DOHH2 (cell line): ENCODE measurements around the gene ISL2.

ENCODE experiments used
- CTCF ChIP-seq: fragments of 200-600 bp; sonication (generic); IDR thresholded peaks from one replicate; pipeline ENCODE4 v1.5.1; 2014; ENCODE audit warnings: antibody characterized with exemption, mild to moderate bottlenecking, low read depth, low read length; ENCODE audit not compliant: poor library complexity, severe bottlenecking
- EZH2phosphoT487 ChIP-seq: fragments of 200-600 bp; sonication (generic); IDR thresholded peaks from 2 replicates; pipeline ENCODE4 v1.6.1; 2017; ENCODE audit warnings: borderline replicate concordance, mild to moderate bottlenecking, antibody characterized with exemption, low read length, moderate library complexity, mixed read lengths

- no peak for TF ChIP-seq CTCF
- TF ChIP-seq EZH2phosphoT487: no peak
Observed at GRCh38 chr15:76359152-76359551, 22.6 kb downstream of the ISL2 start.
